Measurements from ENCODE around the gene ACKR2.
A peak's percentile ranks its signal among the peaks of the same experiment; 100 is the strongest.

Gene ACKR2

DNA sequence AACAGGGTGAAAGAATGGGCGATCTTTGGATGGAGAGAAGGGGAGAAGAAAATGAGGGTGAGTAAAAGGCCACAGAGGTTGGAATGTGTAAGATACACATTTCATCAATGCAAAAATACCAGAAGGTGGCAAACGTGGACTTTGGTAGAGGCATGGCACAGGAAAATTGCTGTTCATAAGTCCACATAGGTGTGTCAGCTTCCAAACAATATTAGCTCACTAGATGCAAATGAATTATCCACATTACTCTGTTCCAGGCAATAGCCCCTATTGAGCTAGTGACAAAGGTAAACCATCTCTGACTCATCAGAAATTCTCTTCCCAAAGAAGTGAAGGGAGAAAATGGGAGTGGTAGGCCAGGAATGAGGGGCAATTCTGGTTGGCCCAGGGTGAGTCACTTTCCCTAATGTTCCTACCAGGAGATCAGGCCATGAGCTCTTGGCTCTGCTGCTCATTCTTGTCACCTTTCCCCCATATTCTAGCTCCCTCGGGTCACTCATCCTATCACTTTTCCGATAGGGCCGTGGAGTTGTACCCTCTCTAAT, 19.9 kb downstream of the ACKR2 start:
- no peak for DNase-seq (ENCODE audit: low read depth in 1 of 2, low spot score in 1 of 2)

DNA sequence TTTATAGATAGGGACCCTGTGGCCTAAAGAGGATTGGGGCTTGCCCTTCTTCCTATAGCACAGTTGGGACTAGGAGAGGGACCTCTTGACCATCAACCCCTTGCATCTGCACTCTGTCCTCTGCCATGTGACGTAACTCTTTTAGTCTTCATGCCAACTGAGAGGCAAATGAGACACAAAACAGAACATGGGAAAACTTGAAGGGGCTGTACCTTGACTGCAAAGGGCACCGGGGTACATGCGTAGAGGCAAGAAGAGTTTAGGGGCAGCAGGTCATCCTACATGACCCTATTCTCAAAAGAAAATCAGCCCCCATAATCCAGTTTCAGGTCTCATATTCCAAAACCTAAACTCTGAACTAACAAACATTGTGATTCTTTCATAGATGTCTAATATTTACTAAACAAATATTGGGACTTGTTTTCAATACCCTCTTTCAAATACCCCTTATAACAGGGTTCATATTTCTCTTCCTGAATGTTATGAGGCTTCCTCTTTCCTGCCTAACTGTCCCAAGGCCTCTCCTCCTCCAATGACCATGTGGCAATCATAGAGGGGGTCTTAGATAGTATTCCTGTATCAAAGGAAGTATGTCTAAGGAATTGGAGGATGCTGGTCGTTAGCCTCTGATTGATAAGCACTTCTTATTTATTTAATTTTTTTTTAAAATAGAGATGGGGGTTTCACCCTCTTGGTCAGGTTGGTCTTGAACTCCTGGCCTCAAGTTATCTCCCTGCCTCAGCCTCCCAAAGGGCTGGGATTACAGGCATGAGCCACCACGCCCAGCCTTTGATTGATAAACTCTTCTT, 20.6 kb downstream of the ACKR2 start:
- no peak for DNase-seq (ENCODE audit: low read depth in 1 of 2, low spot score in 1 of 2)

DNA sequence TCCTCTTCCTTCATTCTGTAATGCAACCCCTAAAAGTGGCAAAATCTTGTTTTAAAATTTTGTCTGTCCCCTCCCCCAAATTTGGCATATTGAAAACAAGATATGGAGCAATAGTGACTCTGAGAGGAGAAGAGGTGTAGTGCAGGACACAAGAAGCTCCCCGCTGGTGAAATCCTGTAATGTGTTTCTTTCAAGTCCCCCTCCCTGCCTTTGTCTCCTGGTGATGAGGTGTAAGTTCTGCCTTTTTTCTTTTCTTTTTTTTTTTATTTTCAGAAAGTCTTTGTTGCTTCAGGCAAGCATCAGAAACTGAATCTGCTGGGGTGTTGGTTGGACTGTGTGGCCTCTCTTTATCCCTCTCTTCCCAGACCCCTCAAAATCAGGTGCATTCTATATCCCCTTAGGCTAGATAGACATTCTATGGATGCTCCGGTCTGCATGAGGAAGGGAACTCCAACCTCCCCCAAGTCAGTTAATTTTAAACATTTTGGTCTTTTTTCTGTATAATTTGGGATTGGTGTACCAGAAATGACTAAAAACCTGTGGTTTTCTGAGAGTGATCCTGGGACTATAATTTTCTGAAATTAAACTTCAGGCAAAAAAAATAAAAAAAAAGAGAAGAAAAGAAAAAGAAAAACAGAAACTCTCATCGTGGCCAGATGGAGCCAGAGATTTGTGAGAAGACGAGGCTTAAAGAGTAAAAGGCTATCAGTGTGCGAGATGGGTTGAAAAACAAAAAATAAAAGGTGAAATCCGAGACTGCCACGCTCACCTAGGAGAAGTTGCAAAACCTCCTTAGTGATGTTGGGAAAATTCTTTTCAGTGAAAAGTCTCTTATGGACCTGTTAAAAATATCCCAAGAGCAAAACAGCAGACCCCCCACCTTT, 21.4 kb downstream of the ACKR2 start:
- DNase-seq (ENCODE audit: low read depth in 1 of 2, low spot score in 1 of 2), result no peak

DNA sequence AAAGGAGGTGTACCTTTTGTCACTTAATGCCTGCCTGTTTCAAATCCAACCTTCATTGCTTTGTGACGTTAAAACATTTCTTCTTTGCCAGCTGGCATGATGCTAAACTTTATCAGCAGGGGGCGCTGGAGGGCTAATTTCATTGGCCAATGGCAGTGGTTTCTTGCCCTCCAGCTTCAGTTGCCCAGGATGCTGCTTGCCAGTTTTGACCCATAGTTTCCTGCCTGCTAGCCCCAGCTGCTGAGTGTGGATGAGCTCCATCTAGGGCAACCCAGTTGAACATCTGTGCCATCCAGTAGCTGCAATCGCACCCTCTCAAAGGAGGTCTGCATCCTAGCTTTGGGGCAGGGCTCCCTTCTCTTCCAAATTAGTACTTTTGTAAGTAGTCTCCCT, 22.1 kb downstream of the ACKR2 start:
- DNase-seq (ENCODE audit: low read depth in 1 of 2, low spot score in 1 of 2), result peak; percentile 39 to 68

DNA sequence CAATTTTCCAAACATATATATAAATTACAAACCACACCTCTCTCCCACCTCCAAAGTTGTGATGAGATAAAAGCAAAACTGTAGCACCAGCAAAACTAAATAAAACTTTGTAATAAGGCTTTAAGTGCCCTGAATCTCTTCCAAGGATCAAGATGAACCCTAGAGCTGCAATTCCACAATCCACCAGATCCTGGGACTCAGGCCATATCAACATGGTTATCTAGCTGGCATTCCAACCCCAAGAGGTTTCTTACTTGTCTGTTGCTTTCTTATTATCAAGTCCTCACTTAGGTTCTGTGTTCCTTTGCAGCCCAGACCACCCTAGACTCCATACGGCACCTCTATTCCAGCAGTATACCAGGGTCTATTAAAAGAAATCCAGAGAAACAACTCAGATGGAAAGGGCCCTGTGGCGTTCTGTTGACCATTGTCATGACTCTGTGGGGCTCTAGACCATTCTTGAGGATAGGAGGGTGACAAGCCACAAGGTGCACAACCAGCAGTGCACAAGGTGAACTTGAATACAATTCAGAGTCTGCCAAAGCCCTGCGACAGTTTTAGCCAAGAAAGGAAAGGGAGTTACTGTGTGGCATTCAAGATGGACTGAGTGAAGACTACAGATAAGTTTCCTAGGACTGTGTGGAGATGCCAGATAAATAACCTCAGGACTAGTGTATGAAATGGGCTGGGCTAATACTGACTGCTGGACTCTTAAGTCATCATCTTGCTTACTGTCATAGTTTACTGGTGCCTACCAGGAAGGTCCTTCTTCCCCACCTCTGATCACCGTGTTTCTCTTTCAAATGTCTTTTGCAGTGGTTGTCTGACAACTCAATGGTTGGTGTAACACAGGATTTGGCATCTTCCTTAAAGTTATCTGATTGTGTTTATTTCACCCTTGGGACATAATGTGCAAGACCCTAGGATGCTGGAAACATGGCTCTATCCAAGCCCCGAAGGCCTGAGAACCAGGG, 27.2 kb downstream of the ACKR2 start:
- DNase-seq (ENCODE audit: low read depth in 1 of 2, low spot score in 1 of 2), result no peak

DNA sequence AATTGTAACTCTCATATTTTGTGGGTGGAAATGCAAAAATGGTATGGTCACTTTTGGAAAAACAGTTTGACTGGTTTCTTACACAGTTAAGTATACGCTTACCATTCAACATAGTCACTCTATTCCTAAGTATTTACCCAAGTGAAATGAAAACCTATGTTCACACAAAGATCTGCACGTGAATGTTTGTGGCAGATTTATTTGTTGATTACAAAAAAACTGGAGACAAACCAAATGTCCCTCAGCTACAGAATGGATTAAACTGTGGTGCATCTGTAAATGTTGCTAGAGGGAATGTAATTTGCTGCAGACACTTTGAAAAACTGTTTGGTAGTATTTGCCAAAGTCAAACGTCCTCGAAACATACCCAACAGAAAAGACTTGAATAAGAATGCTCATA, 29.3 kb downstream of the ACKR2 start:
- DNase-seq (ENCODE audit: low read depth in 1 of 2, low spot score in 1 of 2), result no peak

DNA sequence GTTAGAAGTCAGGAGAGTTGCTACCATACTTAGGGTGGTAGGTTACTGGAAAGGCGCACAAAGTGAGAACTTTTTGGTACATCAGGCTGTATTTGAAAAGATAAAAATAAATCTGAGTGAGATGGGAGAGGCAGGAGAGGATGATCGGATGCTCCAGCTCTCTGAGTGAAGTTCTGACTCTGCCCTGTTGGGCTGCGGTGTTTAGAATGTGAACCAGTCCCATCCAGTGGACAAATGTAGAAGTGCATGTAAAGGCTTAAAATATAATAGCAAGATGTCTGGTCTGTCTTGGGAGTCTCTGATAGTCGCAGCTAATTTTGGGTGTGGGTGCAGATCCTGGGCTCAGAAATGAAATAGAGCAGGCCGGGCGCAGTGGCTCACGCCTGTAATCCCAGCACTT, 30.4 kb downstream of the ACKR2 start:
- no peak for DNase-seq (ENCODE audit: low read depth in 1 of 2, low spot score in 1 of 2)

DNA sequence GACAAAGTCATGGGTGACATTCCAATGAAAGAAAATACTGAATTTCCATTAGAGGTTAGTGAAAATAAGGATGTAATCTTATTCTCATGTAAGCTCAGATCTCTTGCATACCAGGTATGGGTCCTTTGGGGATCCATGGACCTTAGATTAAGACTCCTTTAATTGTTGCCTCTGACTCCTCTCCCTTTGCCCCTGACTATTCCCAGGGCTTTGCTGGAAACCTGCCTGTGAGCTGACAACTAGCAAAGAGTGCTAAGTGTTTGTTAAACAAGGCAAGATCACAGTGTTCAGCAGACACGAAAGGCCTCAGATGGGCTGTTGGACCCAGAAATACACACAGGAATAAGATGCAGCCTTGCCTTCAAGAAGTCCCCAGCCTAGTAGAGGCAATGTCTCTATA, 32.1 kb downstream of the ACKR2 start:
- no peak for DNase-seq (ENCODE audit: low read depth in 1 of 2, low spot score in 1 of 2)

DNA sequence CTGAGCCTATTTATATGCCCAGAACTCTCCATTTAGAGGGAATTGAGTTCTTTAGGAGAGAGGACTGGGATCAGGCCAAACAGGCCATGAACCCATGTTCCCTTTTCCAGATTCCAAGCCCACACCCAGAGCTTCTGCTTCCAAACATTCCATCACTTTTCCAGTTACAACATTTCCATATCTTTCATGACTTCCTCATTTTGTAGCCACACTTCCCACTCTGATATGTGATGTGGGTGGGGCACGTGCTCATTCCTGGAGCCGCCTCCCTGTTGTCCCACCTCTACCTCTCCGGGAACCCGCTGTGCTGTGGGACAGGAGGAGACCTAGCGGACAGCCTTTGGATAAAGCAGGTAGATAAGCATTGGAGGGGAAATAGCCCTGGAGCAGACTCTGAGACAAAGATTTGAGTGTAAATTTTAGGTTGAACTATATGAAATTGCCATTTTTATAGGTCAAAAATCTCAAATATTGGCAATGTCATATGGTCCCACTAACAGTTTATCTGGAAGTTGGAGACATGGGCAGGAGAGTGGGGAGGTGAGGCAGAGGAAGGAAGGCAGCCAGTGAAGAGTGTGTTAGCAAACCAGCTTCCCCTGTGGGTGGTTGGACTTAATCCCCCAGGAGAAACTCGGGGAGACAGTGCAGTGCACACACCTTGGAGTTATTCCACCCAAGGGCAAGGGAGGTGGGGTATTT, 34.6 kb downstream of the ACKR2 start:
- no peak for DNase-seq (ENCODE audit: low read depth in 1 of 2, low spot score in 1 of 2)

DNA sequence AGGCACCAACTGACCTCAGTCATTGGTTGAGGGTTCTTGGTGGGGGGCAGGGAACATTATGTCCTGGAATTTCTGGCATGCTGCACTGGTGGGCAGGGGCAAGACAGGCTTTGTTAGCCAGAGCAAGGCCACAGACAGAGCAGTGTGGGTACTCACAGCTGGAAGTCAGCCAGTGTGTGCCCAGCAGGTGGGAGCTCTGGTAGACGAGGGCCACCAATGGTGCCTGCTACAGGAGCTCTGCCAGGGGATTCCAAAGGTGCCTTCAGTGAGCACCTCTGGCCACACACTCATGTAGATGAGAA, 35.1 kb downstream of the ACKR2 start:
- DNase-seq (ENCODE audit: low read depth in 1 of 2, low spot score in 1 of 2), result no peak

DNA sequence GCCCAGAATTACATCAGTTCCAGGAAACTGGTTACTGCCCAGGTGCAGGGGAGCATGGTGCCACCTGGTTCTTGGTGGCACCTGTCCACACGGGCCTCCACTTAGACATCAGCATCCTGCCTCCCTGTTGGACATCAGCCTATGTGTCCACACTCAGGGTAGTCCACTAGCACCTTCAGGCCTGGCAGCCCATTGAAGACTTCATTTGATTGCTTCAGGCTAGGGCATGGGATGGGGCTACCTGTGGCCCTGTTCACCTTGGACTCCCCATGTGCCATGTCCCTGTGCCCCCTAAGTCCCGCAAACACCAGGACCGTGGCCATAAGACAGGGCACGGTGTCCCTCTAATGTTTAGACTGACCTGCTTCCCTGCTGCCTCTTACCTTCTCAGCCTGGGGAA, 35.6 kb downstream of the ACKR2 start:
- DNase-seq (ENCODE audit: low read depth in 1 of 2, low spot score in 1 of 2), result no peak

DNA sequence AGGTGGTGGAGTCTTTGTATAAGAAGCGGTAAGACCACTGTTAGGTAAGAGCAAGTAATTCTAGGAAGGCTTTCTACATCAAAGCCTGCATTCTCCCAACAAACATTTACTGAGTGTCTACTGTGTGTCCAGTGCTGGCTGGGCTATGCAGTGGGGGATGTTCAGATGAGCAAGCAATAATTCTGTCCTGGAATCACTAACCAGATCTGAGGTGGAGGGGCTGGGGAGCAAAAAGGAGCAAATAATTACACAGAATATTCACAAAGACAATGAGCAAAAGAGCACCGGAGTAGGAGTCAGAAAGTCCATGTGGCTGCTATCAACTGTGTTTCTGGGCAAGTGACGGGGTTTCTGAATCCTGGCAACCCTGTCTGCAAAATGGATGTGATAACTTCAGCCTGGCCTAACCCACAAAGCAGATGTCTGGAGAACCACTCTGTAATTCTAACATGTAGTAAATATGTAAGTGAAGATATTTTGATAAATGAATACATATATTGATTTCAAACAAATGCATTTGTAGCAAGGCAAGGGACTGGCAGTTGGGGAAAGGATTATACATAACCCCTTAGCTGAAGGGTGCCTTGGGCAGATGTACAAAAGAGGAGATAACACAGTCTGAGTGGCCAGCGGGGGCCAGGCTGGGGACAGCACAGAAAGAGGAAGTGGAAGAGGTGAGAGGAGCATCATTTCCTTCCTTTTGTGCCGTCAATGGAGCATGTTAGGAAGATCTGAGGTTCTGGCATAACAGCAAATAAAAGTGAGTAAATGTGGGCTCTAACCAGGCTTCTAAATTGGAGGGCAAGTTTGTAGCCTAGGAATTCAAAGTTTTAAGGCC, 37.7 kb downstream of the ACKR2 start:
- DNase-seq (ENCODE audit: low read depth in 1 of 2, low spot score in 1 of 2), result no peak

DNA sequence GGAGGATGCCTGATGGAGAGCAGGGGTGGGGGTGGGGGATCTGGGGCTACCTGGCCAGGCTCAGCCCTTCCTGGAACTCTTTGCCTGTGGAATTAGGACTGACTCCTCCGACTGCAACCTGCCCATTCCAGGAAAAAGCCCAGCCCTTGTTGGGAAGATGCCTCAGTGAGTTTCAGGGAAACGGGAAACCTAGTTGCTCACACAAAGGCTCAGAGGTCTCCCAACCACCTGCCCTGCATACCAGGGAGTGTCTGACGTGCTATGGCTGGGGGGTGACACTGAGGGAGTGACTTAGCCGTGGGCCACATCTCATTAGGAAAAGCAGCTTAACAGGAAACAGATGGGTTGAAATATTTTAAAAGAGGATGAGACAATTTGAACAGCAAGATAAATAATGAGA, 38.5 kb downstream of the ACKR2 start:
- DNase-seq (ENCODE audit: low read depth in 1 of 2, low spot score in 1 of 2), result no peak

DNA sequence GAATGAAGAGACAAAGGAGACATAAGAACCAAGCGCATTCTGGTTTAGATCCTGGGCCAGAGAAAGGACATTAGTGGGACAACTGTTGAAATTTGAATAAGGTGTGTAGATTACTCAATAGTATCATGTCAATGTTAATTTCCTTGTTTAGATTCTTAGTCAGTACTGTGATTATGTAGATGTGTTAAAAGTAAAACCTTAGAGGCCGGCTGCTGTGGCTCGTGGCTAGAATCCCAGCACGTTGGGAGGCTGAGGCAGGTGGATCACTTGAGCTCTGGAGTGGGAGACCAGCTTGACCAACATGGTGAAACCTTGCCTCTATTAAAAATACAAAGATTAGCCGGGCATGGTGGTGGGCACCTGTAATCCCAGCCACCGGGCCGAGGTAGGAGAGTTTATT, 39.8 kb downstream of the ACKR2 start:
- no peak for DNase-seq (ENCODE audit: low read depth in 1 of 2, low spot score in 1 of 2)

DNA sequence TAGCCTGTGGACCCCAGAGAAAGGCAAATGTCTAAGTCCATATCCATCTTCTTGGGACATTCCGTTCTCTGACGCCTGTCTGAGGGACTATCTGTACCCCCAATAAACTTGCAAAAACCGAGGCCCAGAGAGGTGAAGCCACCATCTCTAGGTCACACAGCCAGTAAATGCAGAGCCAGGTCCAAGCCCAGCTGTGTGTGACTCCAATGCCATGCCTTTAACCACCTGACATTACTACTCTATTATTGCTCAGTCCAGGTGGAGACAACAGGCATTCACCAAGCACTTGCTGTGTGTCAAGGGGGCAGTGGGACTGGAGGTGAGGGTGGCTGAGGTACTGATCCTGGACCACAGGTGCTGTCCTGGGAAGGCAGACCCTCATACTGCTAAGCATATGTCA, 41.0 kb downstream of the ACKR2 start:
- no peak for DNase-seq (ENCODE audit: low read depth in 1 of 2, low spot score in 1 of 2)

DNA sequence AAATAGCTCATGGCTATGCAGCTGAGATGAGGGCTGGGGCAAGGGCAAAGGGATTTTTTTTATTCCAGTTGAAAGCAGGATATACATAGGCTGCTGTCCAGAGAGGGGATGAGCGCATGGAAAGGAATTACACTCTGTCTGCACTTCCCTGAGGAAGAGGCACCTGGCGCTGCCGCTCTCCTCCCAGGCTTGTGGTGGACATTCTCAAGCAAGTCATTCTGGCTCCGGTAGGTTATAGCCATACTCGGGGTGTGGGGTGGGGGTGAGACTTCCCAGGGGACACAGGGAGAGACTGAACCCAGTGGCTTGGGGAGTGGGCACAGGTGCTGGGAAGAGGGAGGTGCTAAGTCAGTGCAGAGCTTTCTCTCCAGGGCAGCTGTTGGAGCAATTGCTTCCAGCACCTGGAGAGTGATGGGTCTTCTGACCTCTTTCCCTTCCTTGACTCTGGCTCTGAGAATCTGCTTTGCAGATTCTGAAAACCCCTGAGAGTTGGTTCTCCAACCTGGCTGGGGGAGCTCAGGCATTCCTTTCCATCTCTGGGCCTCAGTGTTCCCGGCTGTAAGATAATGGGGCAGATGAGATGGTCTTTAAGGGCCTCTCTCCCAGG, 42.1 kb downstream of the ACKR2 start:
- no peak for DNase-seq (ENCODE audit: low read depth in 1 of 2, low spot score in 1 of 2)

DNA sequence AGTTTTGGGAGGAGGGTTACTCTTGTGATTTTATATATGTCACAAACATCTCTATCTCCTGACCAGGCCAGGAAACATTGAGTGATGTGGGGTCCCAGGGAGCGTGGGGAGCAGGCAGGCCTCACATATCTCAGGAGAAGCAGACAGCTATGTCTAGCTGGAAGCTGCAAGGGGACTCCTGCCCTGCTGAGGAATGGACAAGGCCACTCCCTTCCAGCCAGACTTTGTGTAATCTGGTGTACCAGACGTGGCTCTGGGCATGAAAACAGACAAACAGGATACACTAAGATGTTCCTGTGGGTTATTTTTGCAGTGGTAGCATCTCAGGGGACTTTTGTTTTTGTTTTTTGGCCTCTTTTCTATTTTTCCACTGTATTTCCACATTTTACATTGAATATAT, 43.2 kb downstream of the ACKR2 start:
- no peak for DNase-seq (ENCODE audit: low read depth in 1 of 2, low spot score in 1 of 2)

DNA sequence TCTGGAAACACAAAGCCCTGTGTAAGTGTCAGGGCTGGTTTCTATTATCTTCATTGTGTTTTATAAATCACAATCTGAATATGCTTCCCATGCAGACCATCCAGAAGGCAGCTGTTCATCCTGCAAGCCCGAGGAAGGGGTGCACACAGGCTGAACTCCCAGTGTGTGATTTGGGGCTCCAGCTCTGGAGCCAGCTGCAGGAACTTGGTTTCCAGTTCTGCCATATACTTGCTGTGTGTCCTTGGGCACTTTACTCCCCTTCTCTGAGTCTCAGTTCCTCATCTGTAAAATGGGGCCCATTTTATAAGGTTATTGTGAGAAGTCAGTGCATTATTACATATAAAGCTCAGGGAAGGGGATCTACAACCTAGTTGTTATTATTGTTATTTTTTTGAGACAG, 43.8 kb downstream of the ACKR2 start:
- no peak for DNase-seq (ENCODE audit: low read depth in 1 of 2, low spot score in 1 of 2)

DNA sequence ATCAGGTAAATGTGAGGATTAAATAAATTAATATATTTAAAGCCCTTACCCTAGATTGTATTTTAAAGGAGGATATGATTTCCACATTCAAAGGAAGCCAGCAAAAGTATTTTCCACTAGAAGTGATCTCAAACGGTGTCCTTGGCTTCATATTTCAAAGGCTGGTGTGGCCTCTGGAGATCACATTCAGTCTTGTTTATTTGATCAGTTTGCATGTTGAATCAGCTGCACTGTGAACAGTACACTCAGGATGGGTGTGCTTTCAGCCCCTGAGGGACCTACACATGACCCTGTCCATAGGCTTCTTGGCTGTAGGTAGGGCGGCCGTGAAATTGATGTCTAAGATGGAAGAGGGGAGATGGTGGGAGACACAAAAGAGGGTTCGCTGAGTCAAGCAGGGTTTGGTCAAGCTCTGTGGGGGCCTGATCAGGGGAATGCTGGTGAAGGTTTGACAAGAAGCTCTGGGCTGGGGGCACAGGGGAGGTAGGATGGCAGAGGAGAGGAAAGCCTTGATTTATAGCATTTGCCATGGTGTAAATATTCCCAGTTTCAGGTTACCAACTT, 44.6 kb downstream of the ACKR2 start:
- DNase-seq (ENCODE audit: low read depth in 1 of 2, low spot score in 1 of 2), result no peak

Measured in activated CD4-positive, alpha-beta T cell treated with anti-CD3 and anti-CD28 coated beads, Interleukin-2, amount 50 U/mL, for 24 hours (primary cell).